IPS-18a (cell line): ENCODE measurements around the gene APH1B.

Experiments
- H3K27ac ChIP-seq: one replicate; pipeline ENCODE4 v1.5.1; 2013; ENCODE audit warnings: low read length
- H3K27me3 ChIP-seq: one replicate; pipeline ENCODE4 v1.6.1; 2013; ENCODE audit warnings: mild to moderate bottlenecking, low read length; ENCODE audit not compliant: control insufficient read depth, insufficient read depth
- H3K36me3 ChIP-seq: one replicate; pipeline ENCODE4 v1.6.1; 2013; ENCODE audit warnings: low read depth, low read length; ENCODE audit not compliant: control insufficient read depth
- H3K4me1 ChIP-seq: one replicate; pipeline ENCODE4 v1.6.1; 2013; ENCODE audit warnings: low read depth, low read length; ENCODE audit not compliant: control insufficient read depth
- H3K4me3 ChIP-seq: one replicate; pipeline ENCODE4 v1.5.1; 2013; ENCODE audit warnings: low read length
- H3K9ac ChIP-seq: one replicate; pipeline ENCODE4 v1.6.1; 2013; ENCODE audit warnings: mild to moderate bottlenecking, low read length, moderate library complexity
- H3K9me3 ChIP-seq: one replicate; pipeline ENCODE4 v1.6.1; 2013; ENCODE audit warnings: low read depth, low read length; ENCODE audit not compliant: control insufficient read depth

Gene APH1B

GRCh38 chr15:63357731-63358130 is 80.3 kb downstream of the APH1B start:
- H3K27me3 ChIP-seq = no peaks in the 10 kb centered on the region
- no peak overlapping the region for H3K4me3 ChIP-seq
- no peaks in the 10 kb centered on the region for H3K9me3 ChIP-seq
- peaks cover 10% of the 10 kb centered on the region for H3K4me1 ChIP-seq
- no peaks in the 10 kb centered on the region for H3K36me3 ChIP-seq
- no peak overlapping the region for H3K27ac ChIP-seq
- no peak overlapping the region for H3K9ac ChIP-seq

GRCh38 chr15:63358241-63359029 is 81.0 kb downstream of the APH1B start:
- Histone ChIP-seq H3K9me3 (no peaks in the 10 kb centered on the region), H3K4me3 (no peak overlapping the region), H3K27me3 (no peaks in the 10 kb centered on the region), H3K9ac (no peak overlapping the region), H3K36me3 (no peaks in the 10 kb centered on the region), H3K4me1 (peaks cover 14% of the 10 kb centered on the region), H3K27ac (no peak overlapping the region)
